Panc1 (cell line): ENCODE results near the gene TNN. TPM values are rescaled to one million over a fixed set of nuclear protein-coding genes. Genes with fewer than 3 reads are reported as not detected.

Experiments
- ATAC-seq: fragments of 200-7000 bp; cut with Tn5 transposase; 2 replicates; pipeline ENCODE4 v1.9.1; 2020; ENCODE audit warnings: mild to moderate bottlenecking, moderate library complexity
- BruUV-seq: library from RNA; stranded (reverse); fragments of 400-500 nt; replicated peaks from 2 replicates; lab custom pipeline; 2021; lab: Mats Ljungman, UMichigan
- CTCF ChIA-PET: fragments of 300-600 bp; sonication (Branson Sonifier 250); formaldehyde crosslinking; loops from one replicate; lab custom pipeline; 2022; ENCODE audit warnings: antibody characterized with exemption; lab: Charles Lee
- POLR2A ChIA-PET: fragments of 300-600 bp; sonication (Branson Sonifier 250); formaldehyde crosslinking; loops from one replicate; lab custom pipeline; 2022; ENCODE audit warnings: antibody characterized with exemption; lab: Charles Lee
- DNase-seq: peaks from one replicate; pipeline ENCODE4 v3.0.0-alpha.2; 2010; ENCODE audit warnings: low read depth, low spot score
- H3K27ac ChIP-seq: 2 replicates; pipeline ENCODE4 v1.5.1; 2011; ENCODE audit warnings: mild to moderate bottlenecking, low read length, inconsistent platforms
- H3K27me3 ChIP-seq: fragments of 200-500 bp; sonication (Bioruptor generic); 2 replicates; pipeline ENCODE4 v1.6.0; 2014; ENCODE audit warnings: low read length, inconsistent platforms; ENCODE audit not compliant: control insufficient read depth, insufficient read depth
- H3K36me3 ChIP-seq: fragments of 200-500 bp; sonication (Bioruptor generic); 2 replicates; pipeline ENCODE4 v1.5.1; 2014; ENCODE audit warnings: inconsistent platforms, mild to moderate bottlenecking, low read length, moderate library complexity; ENCODE audit not compliant: control insufficient read depth, insufficient read depth
- H3K4me1 ChIP-seq: 2 replicates; pipeline ENCODE4 v1.5.1; 2011; ENCODE audit warnings: inconsistent platforms, mild to moderate bottlenecking, low read length, moderate library complexity; ENCODE audit not compliant: control insufficient read depth, insufficient read depth
- H3K4me3 ChIP-seq, 2 experiments: 2 replicates each; pipeline ENCODE4 v1.5.1; 2011 to 2012; ENCODE audit warnings: low read depth in 2 of 2, low read length in 2 of 2, mild to moderate bottlenecking in 2 of 2, inconsistent platforms in 1 of 2, moderate library complexity in 1 of 2
- H3K9me3 ChIP-seq: fragments of 200-500 bp; sonication (Bioruptor generic); 2 replicates; pipeline ENCODE4 v1.5.1; 2014; ENCODE audit warnings: low read depth, mild to moderate bottlenecking, inconsistent platforms, low read length, moderate library complexity; ENCODE audit not compliant: control insufficient read depth, insufficient read depth
- CTCF ChIP-seq: fragments of 450-650 bp; IDR thresholded peaks from 2 replicates; pipeline ENCODE4 v1.5.1; 2017; ENCODE audit warnings: mild to moderate bottlenecking
- POLR2AphosphoS5 ChIP-seq: IDR thresholded peaks from 2 replicates; pipeline ENCODE4 v1.6.1; 2012; ENCODE audit warnings: mild to moderate bottlenecking, low read depth, low read length, moderate library complexity
- REST ChIP-seq, 2 experiments: IDR thresholded peaks; 2 replicates each; pipeline ENCODE4 v1.6.1; 2011 to 2012; ENCODE audit warnings: low read depth in 2 of 2, control low read depth in 1 of 2, low read length in 1 of 2, mild to moderate bottlenecking in 1 of 2, moderate library complexity in 1 of 2; ENCODE audit not compliant: insufficient read depth in 1 of 2
- SIN3A ChIP-seq: IDR thresholded peaks from 2 replicates; pipeline ENCODE4 v1.6.1; 2012; ENCODE audit warnings: low read depth, mild to moderate bottlenecking, low read length, moderate library complexity, borderline replicate concordance; ENCODE audit not compliant: insufficient read depth
- TCF7L2 ChIP-seq: IDR thresholded peaks from 2 replicates; pipeline ENCODE4 v1.6.1; 2011; ENCODE audit warnings: mild to moderate bottlenecking, low read depth, low read length, inconsistent platforms
- in situ Hi-C: cut with HindIII; loops from 2 replicates; pipeline ENCODE4 v1.10.0; 2016; ENCODE audit warnings: low sequenced_read_pairs, low pct_unique_long_range_greater_than_20kb
- intact Hi-C: fragments of 100-400 bp; cut with micrococcal nuclease; formaldehyde crosslinking; loops from one replicate; pipeline ENCODE4 v1.10.0; 2022; ENCODE audit not compliant: unreplicated experiment
- total RNA-seq: library from RNA; stranded (reverse); gene quantifications from one replicate; pipeline ENCODE4 v1.2.1, GENCODE V29; 2021; ENCODE audit not compliant: unreplicated experiment

TNN gene
- total RNA-seq, 1 experiment from 2014 or later: not detected

GRCh38 chr1:175075572-175076568 is 8.2 kb downstream of the TNN start:
- POLR2A ChIA-PET: no interaction called here
- intact Hi-C loops: no loop called here
- BruUV-seq: no TSS peak

GRCh38 chr1:175077356-175078030 is 9.9 kb downstream of the TNN start:
- intact Hi-C loops (no loop called here), in situ Hi-C loops (no loop called here)
- Histone ChIP-seq H3K4me3 (no peak overlapping the region), H3K27ac (no peak overlapping the region), H3K27me3 (peaks cover 6% of the 10 kb centered on the region), H3K4me1 (peaks cover 2% of the 10 kb centered on the region; the same call in 1 of the 2 replicates), H3K9me3 (no peaks in the 10 kb centered on the region), H3K36me3 (no peaks in the 10 kb centered on the region)
- TF ChIP-seq REST (IDR thresholded peaks at IDR 0.05; ENCODE audit: insufficient read depth in 1 of 2, low read depth in 2 of 2, low read length in 1 of 2) (no peak), POLR2AphosphoS5 (no peak), TCF7L2 (no peak), CTCF (no peak), SIN3A (no peak)
- POLR2A ChIA-PET: no interaction called here
- no TSS peak for BruUV-seq
- CTCF ChIA-PET: no interaction called here
- DNase-seq (no peak), ATAC-seq (no peak)

More at GRCh38 chr1:175075572-175076568, 8.2 kb downstream of the TNN start:
- H3K9me3 ChIP-seq: no peaks in the 10 kb centered on the region
- H3K4me3 ChIP-seq: no peak overlapping the region
- no peak overlapping the region for H3K27ac ChIP-seq
- in situ Hi-C loops: no loop called here
- DNase-seq (no peak), ATAC-seq (no peak)
- H3K4me1 ChIP-seq: peaks cover 5% of the 10 kb centered on the region; the same call in 1 of the 2 replicates
- no peak for TF ChIP-seq POLR2AphosphoS5
- TF ChIP-seq SIN3A: no peak
- no peak for TF ChIP-seq TCF7L2
- TF ChIP-seq REST (IDR thresholded peaks at IDR 0.05; ENCODE audit: insufficient read depth in 1 of 2, low read depth in 2 of 2, low read length in 1 of 2): no peak
- CTCF ChIA-PET: no interaction called here
- no peaks in the 10 kb centered on the region for H3K36me3 ChIP-seq
- peaks cover 6% of the 10 kb centered on the region for H3K27me3 ChIP-seq
